ENCODE results near the gene STON1.
"Not testable (repeated sequence)": the region's sequence is repeated elsewhere in the genome, so short reads cannot be mapped to it uniquely, and the experiment has no call there.

Gene STON1

DNA sequence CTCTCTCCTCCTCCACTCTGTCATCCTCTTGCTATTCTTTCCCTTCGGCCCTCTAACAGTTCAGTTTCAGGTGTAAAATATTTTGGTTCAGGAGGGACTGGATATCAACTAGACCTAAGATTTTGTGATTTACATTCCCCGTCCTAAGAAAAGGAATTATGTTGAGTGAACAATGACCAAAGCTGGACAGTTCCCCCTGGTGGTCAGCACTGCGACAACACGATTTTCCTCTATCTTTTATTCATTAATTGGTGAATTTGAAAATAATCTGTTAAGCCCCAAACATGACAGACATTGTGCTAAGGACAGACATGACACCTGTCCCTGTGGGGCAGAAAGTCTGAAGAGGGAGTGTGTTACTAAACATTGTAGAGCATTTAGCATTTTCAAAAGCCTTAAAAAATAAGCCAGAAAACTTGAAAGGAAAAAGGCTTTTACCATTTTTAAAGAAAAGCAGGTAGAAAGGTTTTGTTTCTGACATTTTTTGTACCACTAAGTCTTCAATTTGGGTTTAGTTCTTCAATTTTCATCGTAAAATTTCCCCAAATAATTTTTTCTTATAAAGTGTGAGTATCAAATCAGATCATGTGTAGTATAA is 59.3 kb downstream of the STON1 start:
- Histone ChIP-seq H3K36me3 (ENCODE audit: insufficient read depth, low read length) (peaks cover 7% of the 10 kb centered on the region), H3K4me1 (ENCODE audit: insufficient read depth, low read length) (peaks cover 30% of the 10 kb centered on the region), H3K27me3 (ENCODE audit: insufficient read depth, low read length) (no peaks in the 10 kb centered on the region), H3K4me3 (ENCODE audit: low read length) (no peak overlapping the region), H3K9me3 (ENCODE audit: low read length) (peaks cover 7% of the 10 kb centered on the region), H2AFZ (ENCODE audit: low read depth, low read length) (no peak overlapping the region)

DNA sequence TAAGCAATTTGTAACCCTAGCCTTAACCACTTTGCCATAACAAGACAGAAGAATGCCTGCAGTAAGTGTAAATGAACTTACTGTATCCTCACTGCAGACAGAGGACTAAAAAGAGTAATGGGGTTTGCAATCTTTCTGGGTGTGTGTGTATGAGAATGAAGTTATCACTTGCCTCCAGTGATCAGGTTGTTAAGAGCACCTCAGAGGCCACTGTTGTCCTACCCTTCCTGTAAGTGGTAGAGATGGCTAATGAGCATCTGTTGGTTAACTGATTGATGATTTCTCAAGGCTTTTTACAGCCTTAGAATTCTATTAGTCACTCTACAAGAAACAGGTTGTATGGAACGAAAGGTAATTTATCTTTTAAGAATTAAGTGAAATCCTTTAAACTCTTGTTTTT is 60.1 kb downstream of the STON1 start:
- Histone ChIP-seq H3K9me3 (ENCODE audit: low read length) (peaks cover 3% of the 10 kb centered on the region), H3K4me3 (ENCODE audit: low read length) (no peak overlapping the region), H3K4me1 (ENCODE audit: insufficient read depth, low read length) (peaks cover 30% of the 10 kb centered on the region), H2AFZ (ENCODE audit: low read depth, low read length) (no peak overlapping the region), H3K27me3 (ENCODE audit: insufficient read depth, low read length) (no peaks in the 10 kb centered on the region), H3K36me3 (ENCODE audit: insufficient read depth, low read length) (peaks cover 8% of the 10 kb centered on the region)

DNA sequence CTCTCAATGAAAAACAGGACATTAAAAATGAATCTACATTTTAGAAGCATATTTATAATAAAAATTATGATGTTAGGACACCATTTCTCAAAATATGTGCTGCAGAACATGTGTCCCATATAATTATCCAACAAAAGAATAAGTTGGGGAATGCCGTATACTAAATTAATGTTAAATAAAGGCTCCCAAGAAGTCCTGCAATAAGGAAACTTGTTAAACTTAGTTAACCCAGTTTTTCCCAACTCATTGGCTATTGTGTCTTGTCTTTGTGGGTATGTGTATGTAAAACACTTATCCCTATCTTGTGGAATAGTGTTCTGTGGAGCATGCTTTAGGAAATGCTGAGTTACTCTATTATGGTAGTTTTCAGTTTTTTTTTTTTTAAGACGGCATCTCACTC is 62.1 kb downstream of the STON1 start:
- Histone ChIP-seq H3K9me3 (ENCODE audit: low read length) (no peaks in the 10 kb centered on the region), H3K27me3 (ENCODE audit: insufficient read depth, low read length) (no peaks in the 10 kb centered on the region), H2AFZ (ENCODE audit: low read depth, low read length) (no peak overlapping the region), H3K4me1 (ENCODE audit: insufficient read depth, low read length) (peaks cover 13% of the 10 kb centered on the region), H3K4me3 (ENCODE audit: low read length) (no peak overlapping the region), H3K36me3 (ENCODE audit: insufficient read depth, low read length) (peaks cover 18% of the 10 kb centered on the region)

DNA sequence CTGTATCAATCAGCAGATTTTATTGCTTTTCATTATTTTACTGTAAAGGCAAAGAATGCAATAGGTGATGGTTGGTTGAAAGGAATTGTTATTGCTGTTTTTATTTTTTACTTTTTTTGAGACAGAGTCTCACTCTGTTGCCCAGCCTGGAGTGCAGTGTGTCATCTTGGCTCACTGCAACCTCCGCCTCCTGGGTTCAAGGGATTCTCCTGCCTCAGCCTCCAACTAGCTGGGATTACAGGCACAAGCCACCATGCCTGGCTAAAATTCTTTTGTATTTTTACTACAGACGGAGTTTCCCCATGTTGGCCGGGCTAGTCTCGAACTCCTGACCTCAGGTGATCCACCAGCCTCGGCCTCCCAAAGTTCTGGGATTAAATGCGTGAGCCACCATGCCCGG is 66.8 kb downstream of the STON1 start:
- H3K4me1 ChIP-seq (ENCODE audit: insufficient read depth, low read length); H3K4me3 ChIP-seq (ENCODE audit: low read length); H2AFZ ChIP-seq (ENCODE audit: low read depth, low read length); H3K27me3 ChIP-seq (ENCODE audit: insufficient read depth, low read length); H3K9me3 ChIP-seq (ENCODE audit: low read length): not testable (repeated sequence)
- H3K36me3 ChIP-seq (ENCODE audit: insufficient read depth, low read length): peaks cover 18% of the 10 kb centered on the region

DNA sequence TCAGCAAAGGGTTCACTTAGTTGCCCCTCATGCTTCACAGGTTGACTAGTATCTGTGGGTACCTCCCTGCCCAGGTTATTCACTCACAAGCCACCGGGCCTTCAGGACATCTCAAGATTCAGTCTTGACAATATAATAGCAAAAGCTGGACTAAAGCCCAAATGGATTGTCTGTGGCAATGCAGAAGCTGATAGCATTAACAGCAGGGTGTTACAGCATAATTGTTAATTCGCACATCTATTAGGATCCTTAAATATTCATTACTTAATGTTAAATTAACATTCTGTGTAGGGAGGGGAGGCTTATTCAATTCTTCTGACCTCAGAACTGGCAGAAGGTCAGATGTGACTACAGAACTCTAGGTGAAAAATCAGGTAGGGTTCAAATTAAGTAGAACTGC is 67.5 kb downstream of the STON1 start:
- Histone ChIP-seq H3K36me3 (ENCODE audit: insufficient read depth, low read length) (peaks cover 18% of the 10 kb centered on the region), H3K4me3 (ENCODE audit: low read length) (no peak overlapping the region), H3K27me3 (ENCODE audit: insufficient read depth, low read length) (no peaks in the 10 kb centered on the region), H3K9me3 (ENCODE audit: low read length) (no peaks in the 10 kb centered on the region), H3K4me1 (ENCODE audit: insufficient read depth, low read length) (no peaks in the 10 kb centered on the region), H2AFZ (ENCODE audit: low read depth, low read length) (no peak overlapping the region)

DNA sequence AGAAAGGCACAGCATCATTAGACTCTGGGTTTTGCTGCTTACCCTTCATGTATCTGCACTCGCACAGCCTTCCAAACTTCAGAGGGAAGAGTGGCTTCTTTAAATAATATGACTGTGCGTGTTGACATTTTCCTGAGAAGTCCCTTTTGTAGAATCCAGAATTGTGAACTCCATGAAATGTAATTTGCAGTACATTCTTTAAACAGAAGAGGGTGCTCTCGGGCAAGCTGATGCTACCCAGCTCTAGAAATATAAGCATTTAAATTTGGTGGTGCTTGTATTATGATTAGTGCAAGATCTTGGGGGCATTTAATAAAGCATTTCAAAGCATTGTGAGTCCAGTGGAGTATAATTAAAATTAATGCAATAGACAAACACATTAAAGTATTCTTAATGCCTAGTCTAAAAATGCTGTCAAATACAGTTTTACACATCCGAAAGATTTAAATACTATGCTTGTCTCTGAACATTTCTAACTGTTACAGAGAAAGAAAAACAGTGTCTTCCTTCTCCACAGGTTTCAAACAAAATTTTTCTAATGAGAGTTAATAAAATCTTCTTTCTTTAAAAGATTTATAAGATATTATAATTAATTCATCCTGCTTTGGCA is 70.4 kb downstream of the STON1 start:
- peaks cover 7% of the 10 kb centered on the region for H3K36me3 ChIP-seq (ENCODE audit: insufficient read depth, low read length)
- H2AFZ ChIP-seq (ENCODE audit: low read depth, low read length): no peak overlapping the region
- H3K4me1 ChIP-seq (ENCODE audit: insufficient read depth, low read length): no peaks in the 10 kb centered on the region
- no peak overlapping the region for H3K4me3 ChIP-seq (ENCODE audit: low read length)
- H3K9me3 ChIP-seq (ENCODE audit: low read length): no peaks in the 10 kb centered on the region
- no peaks in the 10 kb centered on the region for H3K27me3 ChIP-seq (ENCODE audit: insufficient read depth, low read length)

DNA sequence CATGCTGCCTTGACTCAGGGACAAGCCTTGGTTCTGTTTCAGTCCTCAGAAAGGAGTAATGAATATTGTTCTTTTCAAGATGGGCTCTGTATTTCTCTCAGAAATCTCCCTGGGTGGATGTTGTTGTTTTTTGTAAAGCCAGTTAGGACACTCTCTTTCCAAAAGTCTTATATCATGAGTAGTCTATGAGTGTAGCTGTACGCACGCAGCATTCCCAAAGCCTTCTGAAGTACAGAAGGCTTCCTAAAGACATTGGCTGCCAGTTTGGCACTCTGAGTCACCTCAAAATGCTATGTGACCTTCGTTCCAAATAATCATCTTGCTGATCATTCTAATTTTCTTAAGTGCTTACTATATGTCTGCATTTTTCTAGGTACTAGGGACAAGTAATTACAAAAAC is 71.0 kb downstream of the STON1 start:
- H3K4me1 ChIP-seq (ENCODE audit: insufficient read depth, low read length): no peaks in the 10 kb centered on the region
- no peak overlapping the region for H3K4me3 ChIP-seq (ENCODE audit: low read length)
- H3K27me3 ChIP-seq (ENCODE audit: insufficient read depth, low read length): no peaks in the 10 kb centered on the region

DNA sequence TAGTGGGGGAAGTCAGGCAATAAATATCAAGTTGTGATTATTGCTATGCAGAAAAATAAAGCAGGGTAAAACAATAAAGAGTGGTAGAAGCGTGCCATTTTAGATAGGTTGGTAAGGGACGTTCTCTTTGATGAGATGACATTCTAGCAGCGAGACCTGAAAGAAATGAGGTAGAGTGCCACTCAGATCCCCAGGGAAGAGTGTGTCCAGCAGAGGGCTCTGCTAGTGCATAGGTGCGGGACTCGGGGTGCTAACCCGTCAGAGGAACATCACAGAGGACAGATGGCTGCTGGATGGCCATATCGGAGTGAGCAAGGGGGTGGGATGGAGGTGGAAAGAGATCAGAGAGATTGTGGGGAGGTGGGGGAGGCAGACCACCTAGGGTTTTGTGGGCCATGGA is 71.4 kb downstream of the STON1 start:
- no peak overlapping the region for H3K4me3 ChIP-seq (ENCODE audit: low read length)
- no peaks in the 10 kb centered on the region for H3K9me3 ChIP-seq (ENCODE audit: low read length)
- H2AFZ ChIP-seq (ENCODE audit: low read depth, low read length): no peak overlapping the region
- H3K4me1 ChIP-seq (ENCODE audit: insufficient read depth, low read length): no peaks in the 10 kb centered on the region
- peaks cover 4% of the 10 kb centered on the region for H3K36me3 ChIP-seq (ENCODE audit: insufficient read depth, low read length)
- H3K27me3 ChIP-seq (ENCODE audit: insufficient read depth, low read length): no peaks in the 10 kb centered on the region

More for the DNA sequence above, 71.0 kb downstream of the STON1 start:
- Histone ChIP-seq H2AFZ (ENCODE audit: low read depth, low read length) (no peak overlapping the region), H3K36me3 (ENCODE audit: insufficient read depth, low read length) (peaks cover 4% of the 10 kb centered on the region), H3K9me3 (ENCODE audit: low read length) (no peaks in the 10 kb centered on the region)

DNA sequence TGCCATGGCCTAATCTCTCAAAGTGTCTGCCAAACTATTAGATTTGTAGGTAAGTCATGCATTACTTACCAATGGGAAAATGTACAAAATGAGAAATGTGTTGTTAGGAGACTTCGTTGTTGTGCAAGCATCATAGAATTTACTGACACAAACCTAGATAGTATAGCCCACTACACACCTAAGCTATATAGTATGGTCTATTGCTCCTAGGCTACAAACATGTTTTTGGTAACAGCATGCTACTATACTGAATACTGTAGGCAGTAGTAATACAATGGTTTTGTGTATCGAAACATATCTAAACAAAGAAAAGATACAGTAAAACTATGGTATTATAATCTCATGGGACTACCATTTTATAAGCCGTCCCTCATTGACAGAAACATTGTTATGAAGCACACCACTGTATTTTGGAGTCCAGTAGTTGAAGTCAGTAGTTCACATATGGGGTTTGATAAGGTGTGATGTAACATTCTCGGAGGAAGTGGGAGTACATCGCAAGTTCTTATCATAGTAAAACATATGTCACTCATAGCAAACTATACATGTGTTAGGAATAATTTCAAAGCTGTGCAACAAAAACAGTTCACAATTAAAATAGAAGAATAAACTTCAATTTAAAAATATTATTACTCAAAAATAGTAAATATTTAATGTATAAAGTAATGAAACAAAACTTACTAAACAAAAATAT is 75.7 kb downstream of the STON1 start:
- Histone ChIP-seq H3K4me3 (ENCODE audit: low read length) (no peak overlapping the region), H3K36me3 (ENCODE audit: insufficient read depth, low read length) (no peaks in the 10 kb centered on the region), H2AFZ (ENCODE audit: low read depth, low read length) (no peak overlapping the region), H3K27me3 (ENCODE audit: insufficient read depth, low read length) (no peaks in the 10 kb centered on the region), H3K4me1 (ENCODE audit: insufficient read depth, low read length) (no peaks in the 10 kb centered on the region), H3K9me3 (ENCODE audit: low read length) (no peaks in the 10 kb centered on the region)

DNA sequence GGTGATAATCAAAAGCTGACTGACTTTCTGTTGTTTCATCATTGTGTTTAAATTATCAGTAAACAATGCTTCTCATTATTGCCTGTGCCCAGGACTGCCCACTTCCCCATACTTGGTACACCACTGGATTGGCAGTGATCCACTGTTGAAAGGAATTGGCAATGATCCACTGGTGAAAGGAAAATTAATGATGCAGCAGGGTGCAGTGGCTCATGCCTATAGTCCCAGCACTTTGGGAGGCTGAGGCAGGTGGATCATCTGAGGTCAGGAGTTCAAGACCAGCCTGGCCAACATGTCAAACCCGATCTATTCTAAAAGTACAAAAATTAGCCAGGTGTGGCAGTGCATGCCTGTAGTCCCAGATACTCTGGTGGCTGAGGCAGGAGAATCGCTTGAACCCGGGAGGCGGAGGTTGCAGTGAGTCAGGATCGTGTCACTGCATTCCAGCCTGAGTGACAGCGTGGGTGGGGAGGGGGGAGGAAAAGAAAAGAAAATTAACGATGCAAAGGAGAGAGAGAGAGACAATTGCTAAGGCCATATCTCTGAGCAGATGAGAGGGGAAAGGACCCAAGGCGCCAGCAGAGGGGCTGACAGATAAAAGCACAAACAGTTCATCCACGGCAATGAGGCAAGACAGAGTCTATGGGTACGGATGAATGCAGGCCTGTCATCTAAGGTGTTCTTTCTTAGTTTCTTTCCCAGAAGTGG is 77.5 kb downstream of the STON1 start:
- Histone ChIP-seq H2AFZ (ENCODE audit: low read depth, low read length) (no peak overlapping the region), H3K36me3 (ENCODE audit: insufficient read depth, low read length) (no peaks in the 10 kb centered on the region), H3K4me3 (ENCODE audit: low read length) (no peak overlapping the region), H3K9me3 (ENCODE audit: low read length) (no peaks in the 10 kb centered on the region), H3K4me1 (ENCODE audit: insufficient read depth, low read length) (no peaks in the 10 kb centered on the region), H3K27me3 (ENCODE audit: insufficient read depth, low read length) (no peaks in the 10 kb centered on the region)

DNA sequence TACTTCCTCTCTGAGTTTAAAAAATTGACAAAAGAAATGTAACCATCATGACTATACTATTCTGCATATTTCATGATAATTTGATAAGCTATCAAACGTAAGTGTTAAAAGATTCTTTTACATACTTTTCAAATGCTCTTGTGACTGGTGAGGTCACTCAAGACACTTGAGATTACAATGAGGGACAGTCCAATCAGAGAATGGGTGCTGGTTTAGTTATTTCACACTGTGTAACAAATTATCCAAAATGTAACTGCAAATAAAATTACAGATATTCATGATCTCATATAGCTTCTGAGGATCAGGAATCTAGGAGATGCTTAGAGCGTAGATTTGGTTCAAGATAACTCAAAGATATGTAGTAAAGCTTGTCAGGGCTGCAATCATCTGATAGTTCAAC is 83.3 kb downstream of the STON1 start:
- H3K4me3 ChIP-seq (ENCODE audit: low read length): no peak overlapping the region
- peaks cover 2% of the 10 kb centered on the region for H3K9me3 ChIP-seq (ENCODE audit: low read length)
- H3K27me3 ChIP-seq (ENCODE audit: insufficient read depth, low read length): no peaks in the 10 kb centered on the region
- no peak overlapping the region for H2AFZ ChIP-seq (ENCODE audit: low read depth, low read length)
- H3K36me3 ChIP-seq (ENCODE audit: insufficient read depth, low read length): no peaks in the 10 kb centered on the region
- no peaks in the 10 kb centered on the region for H3K4me1 ChIP-seq (ENCODE audit: insufficient read depth, low read length)

DNA sequence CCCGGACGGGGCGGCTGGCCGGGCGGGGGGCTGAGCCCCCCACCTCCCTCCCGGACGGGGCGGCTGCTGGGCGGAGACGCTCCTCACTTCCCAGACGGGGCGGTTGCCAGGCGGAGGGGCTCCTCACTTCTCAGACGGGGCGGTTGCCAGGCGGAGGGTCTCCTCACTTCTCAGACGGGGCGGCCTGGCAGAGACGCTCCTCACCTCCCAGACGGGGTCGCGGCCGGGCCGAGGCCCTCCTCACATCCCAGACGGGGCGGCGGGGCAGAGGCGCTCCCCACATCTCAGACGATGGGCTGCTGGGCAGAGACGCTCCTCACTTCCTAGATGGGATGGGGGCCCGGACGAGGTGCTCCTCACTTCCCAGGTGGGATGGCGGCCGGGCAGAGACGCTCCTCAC is 84.6 kb downstream of the STON1 start:
- not testable (repeated sequence) for H2AFZ ChIP-seq (ENCODE audit: low read depth, low read length); H3K36me3 ChIP-seq (ENCODE audit: insufficient read depth, low read length); H3K4me1 ChIP-seq (ENCODE audit: insufficient read depth, low read length); H3K9me3 ChIP-seq (ENCODE audit: low read length); H3K27me3 ChIP-seq (ENCODE audit: insufficient read depth, low read length); H3K4me3 ChIP-seq (ENCODE audit: low read length)

DNA sequence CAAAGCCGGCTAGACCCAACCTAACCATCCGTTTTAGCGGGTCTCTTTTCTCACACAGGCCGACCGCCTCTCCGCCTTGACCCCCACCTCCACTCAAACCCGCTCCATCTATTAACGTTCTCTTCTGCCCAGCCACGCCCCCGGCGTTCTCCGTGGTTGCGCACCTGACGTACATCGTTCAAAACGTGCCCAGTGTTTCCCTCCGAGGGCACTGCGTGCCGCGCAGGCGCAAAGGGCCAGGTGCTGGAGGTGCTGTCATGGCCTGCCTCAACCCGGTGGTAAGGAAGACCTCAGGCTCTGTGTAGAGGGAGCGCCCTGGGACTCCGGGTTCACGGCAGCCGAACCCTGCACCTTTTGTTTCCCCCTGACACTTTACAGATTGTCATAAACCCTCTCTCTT is 87.7 kb downstream of the STON1 start, which contains the start of gene GTF2A1L:
Gene GTF2A1L, plus strand, starts transcription at position 239 of the 400 bp plus-strand sequence. Its CDS starts 19 bp downstream, at position 258.
- Histone ChIP-seq H3K4me1 (ENCODE audit: insufficient read depth, low read length) (no peaks in the 10 kb centered on the region), H3K36me3 (ENCODE audit: insufficient read depth, low read length) (no peaks in the 10 kb centered on the region), H3K9me3 (ENCODE audit: low read length) (peaks cover 2% of the 10 kb centered on the region), H3K27me3 (ENCODE audit: insufficient read depth, low read length) (no peaks in the 10 kb centered on the region), H2AFZ (ENCODE audit: low read depth, low read length) (no peak within 1 kb of the TSS), H3K4me3 (ENCODE audit: low read length) (no peak within 1 kb of the TSS)
